Anterior cingulate cortex (tissue), 58 donors: ENCODE measurements around the gene MBLAC1.

ENCODE experiments used
- DNase-seq, 58 donors: peaks; one replicate each; lab custom pipeline; 2025; lab: John Stamatoyannopoulos, UW

MBLAC1 gene

GRCh38 chr7:100093925-100094486 is 32.8 kb upstream of the MBLAC1 start:
- DNase-seq, result no peak

- no peak for DNase-seq
These were observed 31.5 kb upstream of the MBLAC1 start for GRCh38 chr7:100095289-100095688.

- DNase-seq, result no peak
These were observed 31.1 kb upstream of the MBLAC1 start for GRCh38 chr7:100095704-100096103.

- no peak for DNase-seq
These were observed 27.9 kb upstream of the MBLAC1 start for GRCh38 chr7:100098913-100099312.

- DNase-seq, result no peak
These were observed 27.3 kb upstream of the MBLAC1 start for GRCh38 chr7:100099452-100099851.

- peak; percentile 49 to 93 (median 86) for DNase-seq
These were observed 26.2 kb upstream of the MBLAC1 start for GRCh38 chr7:100100420-100101015.

- peak; percentile 85 to 100 (median 98) for DNase-seq
These were observed 25.5 kb upstream of the MBLAC1 start, which contains the start of the genes AP4M1 and MCM7 for GRCh38 chr7:100101016-100101862. AP4M1 (plus strand) TSS chr7:100101643; CDS start chr7:100101715, 72 bp downstream. MCM7 (minus strand) TSS chr7:100101397; CDS start chr7:100101294, 103 bp downstream.

GRCh38 chr7:100102950-100103840 is 23.6 kb upstream of the MBLAC1 start:
- no peak for DNase-seq

GRCh38 chr7:100105534-100105933 is 21.2 kb upstream of the MBLAC1 start:
- no peak for DNase-seq

GRCh38 chr7:100106633-100107032 is 20.1 kb upstream of the MBLAC1 start:
- DNase-seq, result no peak

GRCh38 chr7:100107125-100107737 is 19.5 kb upstream of the MBLAC1 start:
- DNase-seq, result peak in 3 of 58 donors; percentile 9 to 10 (median 10)

- no peak for DNase-seq
These were observed 18.9 kb upstream of the MBLAC1 start for GRCh38 chr7:100107890-100108289.

- DNase-seq, result no peak
These were observed 17.1 kb upstream of the MBLAC1 start for GRCh38 chr7:100109521-100110163.

- no peak for DNase-seq
These were observed 15.6 kb upstream of the MBLAC1 start for GRCh38 chr7:100111156-100111555.

- DNase-seq, result no peak
These were observed 14.9 kb upstream of the MBLAC1 start for GRCh38 chr7:100111914-100112313.

GRCh38 chr7:100115026-100115425 is 11.7 kb upstream of the MBLAC1 start:
- no peak for DNase-seq

GRCh38 chr7:100118388-100119071 is 8.2 kb upstream of the MBLAC1 start:
- DNase-seq, result no peak

- DNase-seq, result peak; percentile 69 to 96 (median 90)
These were observed 7.4 kb upstream of the MBLAC1 start, which contains the start of the genes CNPY4 and TAF6 for GRCh38 chr7:100119072-100119969. CNPY4 (plus strand) TSS chr7:100119634; CDS start chr7:100119745, 111 bp downstream. TAF6 (minus strand) TSS chr7:100119358; CDS start chr7:100114209, 5,149 bp downstream.
